Right forelimb (tissue), 1 donor: ENCODE measurements around the gene TOGARAM2.
"Not testable (repeated sequence)": the region's sequence is repeated elsewhere in the genome, so short reads cannot be mapped to it uniquely, and the experiment has no call there.

Source experiments
- DNase-seq: peaks from one replicate; pipeline ENCODE4 v3.0.0-alpha.2; 2018

The TOGARAM2 gene

DNA sequence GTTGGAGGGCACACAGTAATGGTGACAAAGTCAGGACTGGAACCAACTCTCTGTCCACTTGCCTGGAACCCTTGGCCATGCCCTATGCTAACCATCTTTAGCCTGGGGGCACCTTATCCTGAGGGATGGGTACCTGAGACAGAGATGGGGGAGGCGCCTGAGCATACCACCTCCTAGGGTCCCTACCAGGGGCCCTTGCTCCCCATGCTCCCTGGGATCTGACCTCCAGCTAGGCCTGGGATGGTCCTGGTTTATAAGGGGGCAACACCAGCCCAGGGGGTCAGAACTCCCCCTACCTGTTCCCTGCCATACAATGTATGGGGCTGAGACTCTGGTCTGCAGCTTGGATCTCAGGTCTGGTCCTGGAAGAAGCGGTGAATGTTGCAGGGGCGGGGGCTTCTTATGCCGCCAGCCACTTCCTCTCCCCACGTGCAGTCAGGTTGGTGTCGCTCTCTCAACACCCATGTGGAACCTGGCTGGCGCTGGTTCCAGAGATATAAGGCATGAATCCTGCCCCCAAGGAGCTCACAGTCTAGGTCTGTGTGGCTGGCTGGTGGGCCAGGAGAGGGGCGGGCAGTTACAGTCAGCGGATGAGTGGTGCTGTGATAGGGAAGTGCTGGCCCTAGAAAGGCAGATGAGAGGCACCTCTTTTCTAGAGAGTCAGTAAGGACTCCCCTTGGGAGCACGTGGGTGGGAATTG lies 3.8 kb upstream of the TOGARAM2 start:
- DNase-seq, result no peak

DNA sequence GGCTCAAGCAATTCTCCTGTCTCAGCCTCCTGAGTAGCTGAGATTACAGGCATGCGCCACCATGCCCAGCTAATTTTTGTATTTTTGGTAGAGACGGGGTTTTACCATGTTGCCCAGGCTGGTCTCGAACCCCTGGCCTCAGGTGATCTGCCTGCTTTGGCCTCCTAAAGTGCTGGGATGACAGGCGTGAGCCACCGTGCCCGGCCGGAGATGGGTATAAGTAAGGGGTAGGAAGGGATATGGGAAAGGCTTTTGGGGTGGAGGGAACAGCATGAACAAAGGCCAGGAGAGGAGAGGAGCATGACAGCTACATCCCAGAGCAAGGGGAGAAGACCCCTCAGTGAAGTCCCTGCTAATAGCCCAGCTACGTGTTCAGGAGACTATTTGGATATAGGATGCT lies 3.1 kb upstream of the TOGARAM2 start:
- not testable (repeated sequence) for DNase-seq

DNA sequence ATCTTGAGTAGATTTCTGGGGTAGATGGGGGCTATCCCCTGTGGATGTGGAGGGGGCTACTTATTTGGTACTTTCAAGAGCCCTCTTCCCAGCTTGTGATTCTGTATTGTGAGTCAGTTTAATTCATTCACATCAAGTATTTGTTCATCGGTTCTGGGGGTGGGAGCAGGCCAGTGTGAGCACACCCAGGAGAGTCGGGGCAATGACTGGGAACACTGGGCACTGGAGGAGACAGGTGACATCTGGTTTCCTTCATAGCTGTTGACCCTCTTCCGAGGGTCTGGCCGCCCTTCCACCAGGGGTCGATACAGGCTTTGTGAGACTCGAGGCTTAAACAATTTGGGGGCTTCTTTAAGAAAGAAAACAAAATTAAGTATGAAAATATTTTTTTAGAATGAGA lies 2.5 kb upstream of the TOGARAM2 start:
- DNase-seq, result no peak

DNA sequence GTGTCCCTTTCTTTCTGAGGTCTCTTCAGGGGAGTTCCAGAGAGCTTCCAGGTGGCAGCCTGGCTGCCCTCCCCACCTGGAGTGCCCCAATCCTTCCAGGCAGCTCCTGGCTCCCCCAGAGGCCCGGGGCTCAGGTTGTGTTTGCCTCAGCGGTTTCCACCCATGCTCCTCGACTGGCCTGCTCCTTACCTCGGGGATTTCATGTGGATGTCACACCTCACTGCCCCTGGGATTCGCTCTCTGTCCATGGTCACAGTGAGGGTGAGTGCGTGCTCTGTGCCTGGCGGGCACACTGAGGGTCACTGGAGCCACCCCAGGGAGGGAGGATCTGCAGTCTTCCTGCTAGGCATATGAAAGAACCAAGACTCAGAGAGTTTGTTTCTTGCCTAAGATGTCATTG lies 2.1 kb upstream of the TOGARAM2 start:
- no peak for DNase-seq

DNA sequence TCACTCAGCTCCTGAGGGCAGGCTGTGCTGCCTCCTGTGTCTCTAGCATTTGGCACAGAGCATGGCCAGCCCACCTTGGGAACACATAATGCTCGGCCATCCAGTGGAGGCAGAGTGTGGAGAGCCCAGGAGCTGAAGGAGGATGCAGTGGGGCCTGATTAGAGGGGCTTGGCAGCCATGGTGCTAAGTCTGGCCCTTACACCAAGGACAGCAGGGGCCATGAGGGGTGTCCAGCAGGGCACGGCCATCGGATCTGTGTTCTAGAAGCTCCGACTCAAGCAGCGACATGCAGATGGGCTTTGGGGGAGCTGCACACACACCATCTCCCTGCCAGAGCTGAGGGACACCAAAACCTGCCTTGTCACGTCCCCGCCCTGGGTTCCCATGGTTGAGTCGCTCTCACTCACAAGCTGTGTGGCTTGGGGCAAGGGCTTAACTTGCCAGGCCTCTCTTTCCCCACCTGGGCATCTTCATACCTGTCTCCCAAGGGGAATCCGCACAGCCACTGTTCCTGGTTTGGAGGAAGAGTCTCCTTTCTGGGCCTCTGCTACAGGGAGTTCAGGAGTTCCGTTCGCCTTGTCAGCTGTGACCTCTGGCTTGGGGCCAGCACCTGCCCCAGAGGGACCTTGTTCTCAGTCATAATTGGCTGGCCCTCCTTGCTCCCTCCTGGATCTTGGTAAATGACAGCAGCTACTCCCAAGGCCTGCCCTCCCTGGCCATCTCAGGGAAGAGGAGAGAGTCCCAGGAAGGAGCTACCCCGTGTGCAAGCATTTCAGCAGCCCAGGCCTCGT lies 1.3 kb upstream of the TOGARAM2 start:
- DNase-seq, result no peak

DNA sequence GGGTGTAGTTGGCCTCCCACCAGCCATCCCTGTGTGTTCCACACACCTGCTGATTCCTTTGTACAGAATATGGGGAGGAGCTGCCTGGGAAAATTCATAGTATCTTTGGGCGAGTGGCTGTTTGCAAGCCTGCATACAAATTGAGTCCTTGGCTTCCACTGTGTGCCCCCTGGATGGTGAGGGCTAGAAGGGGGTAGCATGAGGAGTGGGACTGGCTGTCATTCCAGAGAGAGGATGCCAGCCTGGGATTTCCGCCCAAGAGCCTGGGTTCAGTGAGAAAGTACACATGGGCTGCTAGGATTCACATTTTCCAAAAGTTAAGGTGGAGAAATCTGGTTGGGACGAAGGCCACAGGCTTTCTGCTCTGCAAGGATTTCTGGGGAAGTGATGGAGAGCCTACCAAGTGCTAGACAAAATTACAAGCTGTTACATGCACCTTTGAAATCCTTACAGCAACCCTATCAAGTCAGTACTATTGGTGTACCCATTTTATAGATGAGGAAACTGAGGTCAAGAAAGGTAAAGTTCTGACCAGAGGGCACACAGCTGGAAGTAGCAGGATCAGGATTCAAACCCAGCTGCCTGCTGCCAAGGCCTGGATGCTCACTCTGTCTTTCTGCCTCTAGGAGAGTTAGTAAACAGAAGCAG lies 606 bp upstream of the TOGARAM2 start:
- DNase-seq, result no peak

DNA sequence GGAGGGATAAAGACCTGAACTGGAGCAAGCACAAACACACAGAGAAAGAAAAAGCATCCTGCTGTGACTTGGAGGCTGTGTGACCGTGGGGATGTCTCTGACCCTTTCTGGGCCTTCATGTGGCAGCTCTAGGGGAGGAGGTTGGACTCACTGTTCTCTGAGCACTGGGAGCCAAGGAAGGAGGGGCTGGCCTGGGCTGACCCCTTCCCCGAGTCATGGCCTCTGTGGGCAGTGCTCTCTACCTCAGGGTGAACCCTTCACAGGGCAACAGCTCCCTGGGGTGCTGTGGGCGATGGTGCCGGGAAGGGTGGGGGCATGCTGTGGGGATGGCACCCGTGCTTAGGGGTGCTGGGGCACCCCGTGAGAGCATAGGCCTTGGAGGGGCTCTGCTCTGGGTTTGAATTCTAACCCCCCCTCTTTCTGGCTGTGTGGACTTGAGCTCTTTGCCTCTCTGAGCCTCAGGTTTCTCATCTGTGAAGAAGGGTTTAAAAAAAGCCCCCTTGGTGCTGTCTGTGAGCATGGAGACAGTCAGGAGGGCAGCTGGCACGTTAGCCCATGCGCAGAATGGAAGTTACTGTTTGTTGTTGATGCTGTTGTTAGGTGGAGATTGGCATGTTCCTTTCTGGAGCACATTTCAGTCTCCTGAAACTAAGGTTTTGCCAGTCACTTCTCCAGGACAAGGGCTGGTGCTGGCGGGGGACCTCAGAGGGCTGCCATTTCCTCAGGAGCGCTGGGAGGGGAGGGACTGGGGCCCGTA lies 700 bp downstream of the TOGARAM2 start:
- DNase-seq, result no peak

DNA sequence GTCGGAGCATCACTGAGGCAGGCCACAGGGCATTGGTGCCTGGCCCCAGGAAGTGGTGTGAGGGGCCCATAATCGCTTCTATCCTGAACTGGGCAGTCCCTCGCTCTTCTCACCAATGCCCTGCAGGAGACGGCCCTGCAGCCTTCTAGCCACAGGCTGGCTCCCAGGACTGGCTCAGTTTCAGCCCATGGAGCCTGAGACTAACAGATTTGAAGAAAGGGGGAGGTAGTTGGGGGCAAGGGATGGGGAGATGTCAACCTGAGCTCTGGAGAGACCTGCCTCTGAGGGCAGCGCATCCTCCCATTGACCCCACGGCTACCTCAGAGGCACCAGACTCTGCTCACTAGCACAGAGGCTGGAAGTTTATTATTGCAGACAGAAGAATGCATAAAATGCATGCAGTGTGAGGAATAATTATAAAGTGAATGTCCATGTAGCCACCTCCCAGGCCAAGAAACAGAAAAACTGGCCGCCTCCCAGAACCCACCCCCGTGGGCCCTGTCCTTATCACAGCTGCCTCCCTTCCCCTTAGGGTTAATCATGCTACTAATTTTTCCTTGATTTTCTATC lies 1.4 kb downstream of the TOGARAM2 start:
- no peak for DNase-seq

DNA sequence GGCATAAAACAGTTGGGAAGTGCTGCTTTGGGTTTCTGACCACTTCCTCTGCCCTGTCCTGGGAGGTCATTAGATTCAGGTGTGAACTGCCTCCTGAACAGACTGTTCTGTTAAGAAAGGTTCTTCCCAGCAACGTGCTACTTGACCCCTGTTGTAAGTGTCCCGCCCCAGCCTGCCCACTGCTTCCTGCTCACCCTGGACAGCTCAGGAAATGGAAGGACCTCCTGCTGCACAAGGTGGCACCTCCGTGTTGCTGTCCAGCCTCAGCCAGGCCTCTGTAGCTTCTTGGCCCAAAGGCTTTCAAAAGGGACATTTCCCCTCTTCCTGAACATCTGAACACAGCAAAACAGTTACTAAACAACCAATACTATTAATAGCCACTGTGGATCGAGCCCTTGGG lies 5.3 kb downstream of the TOGARAM2 start:
- no peak for DNase-seq

DNA sequence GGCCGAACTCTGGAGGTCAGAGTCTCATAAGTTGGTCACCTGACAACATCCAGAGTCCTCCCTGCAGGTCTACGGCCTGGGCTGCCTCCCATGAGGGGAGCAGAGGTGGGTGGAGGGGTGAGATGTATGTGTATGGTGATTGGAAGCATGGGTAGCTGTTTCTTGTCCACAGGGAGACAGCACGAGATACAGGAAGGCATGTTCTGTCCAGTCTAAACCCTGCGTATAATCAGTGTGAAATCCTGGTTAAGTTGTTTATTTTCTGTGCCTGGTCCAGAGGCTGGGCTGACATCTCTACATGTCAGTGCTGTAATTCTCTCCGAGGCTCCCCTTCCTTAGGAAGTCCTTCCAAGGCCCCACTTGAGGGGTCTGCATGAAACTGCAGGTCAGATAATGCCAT lies 8.9 kb downstream of the TOGARAM2 start:
- no peak for DNase-seq

DNA sequence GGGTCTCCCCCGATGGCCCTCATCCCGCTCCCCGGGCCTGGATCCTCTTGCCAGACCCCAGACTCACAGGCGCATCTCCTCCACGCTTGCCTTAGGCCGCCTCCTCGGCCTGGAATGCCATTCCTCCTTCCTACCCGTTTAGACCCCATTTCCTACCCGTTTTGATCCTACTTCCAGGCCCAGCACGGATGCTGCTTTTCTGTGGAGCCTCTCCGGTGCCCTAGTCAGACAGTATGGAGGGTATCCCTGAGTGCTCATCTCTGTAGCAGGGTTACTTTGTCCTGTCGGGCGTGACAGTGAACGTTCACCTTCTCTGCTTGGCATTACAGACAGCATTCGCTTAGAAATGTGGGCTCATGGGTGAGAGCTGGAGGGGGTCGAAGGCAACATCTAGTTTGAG lies 9.3 kb downstream of the TOGARAM2 start:
- no peak for DNase-seq

DNA sequence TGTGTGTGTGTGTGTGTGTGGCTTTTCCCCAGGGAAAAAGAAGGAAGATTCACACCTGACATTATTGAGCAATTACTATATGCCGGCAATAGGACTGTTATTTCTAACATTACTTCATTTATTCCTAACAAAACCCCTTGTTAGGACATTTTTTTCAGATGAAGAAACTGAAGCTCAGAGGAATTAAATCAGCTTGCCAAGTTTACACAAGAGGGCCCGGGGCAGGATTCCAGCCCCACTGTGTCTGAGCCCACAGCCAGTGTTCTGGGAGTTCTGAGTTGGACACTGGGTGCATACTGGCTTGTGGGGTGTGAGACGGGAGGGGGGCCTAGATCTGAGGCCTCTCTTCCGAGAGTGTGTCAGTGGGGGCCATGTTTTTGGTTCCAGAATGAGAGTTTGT lies 9.9 kb downstream of the TOGARAM2 start:
- DNase-seq, result no peak

DNA sequence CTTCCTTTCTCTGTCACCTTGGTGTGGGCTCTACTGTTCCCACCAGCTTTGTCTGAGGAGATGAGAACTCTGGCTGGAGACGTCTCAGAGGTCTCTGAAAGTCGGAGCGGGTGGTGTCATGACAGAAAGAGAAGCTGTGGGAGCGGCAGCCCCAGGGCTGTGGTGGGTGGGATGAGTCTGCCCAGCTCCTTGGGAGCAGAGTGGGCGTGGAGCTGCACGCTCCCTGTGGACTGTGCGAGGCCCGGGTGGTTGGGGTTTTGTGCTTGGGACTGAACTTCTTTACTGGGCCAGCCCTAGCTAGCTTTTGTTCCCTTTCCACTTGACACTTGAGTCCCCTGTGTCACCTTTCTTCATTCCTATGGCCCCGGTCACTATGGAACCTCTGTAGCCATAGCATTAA lies 10.4 kb downstream of the TOGARAM2 start:
- DNase-seq, result no peak

DNA sequence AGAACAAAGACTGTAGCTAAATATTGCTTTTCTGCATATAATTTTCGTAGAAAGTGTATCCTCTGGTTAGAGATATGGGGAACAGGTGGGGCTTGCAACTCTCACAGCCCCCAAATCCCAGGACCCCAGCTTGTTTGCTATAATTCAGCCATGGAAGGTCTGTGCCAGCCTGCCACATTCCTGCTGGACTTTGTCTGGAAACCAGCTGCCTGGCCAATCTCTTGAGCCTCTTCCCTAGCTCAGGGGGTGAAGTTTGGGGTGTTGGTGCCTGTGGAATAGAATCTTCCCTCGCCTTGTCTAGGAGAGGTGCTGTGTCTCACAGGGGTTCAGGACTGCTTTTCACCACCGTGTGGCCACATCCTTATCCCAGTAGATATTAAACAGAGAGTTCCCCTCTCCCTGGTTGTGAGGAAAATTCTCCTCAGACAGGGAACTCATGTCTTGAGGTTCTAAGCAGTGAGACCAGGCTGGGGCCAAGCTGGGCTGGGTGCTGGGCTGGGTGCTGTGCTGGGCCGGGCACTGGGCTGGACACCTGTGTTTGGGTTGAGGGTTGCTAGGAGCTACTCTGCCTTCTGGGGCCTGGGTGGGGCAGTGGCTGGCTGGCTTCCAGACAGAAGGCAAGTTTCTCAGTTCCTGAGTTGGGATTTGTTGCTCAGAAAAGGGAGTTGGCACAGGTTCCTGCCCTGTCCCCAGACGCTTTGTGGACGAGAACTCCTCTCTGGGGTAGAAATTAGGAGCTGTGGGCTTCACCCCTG lies 12.3 kb downstream of the TOGARAM2 start:
- DNase-seq, result no peak

DNA sequence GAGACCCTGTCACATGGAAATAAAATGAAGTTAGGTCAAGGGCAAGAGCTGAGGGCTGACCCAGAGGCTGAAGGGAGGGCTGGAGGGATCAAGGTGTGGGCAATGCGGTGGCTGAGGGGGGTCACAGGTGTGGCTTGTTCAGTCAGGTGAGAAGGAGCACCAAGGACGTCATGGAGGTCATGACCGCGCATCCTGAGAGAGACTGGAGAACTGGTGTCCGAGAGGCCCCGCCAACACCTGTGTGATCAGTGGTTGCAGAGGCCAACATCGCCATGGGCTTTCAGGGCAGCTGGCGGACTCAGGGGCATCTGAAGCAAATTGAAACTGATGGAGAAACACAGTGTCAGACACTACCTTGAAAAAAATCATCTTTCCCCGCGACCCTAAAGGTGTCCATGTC lies 13.0 kb downstream of the TOGARAM2 start:
- no peak for DNase-seq

DNA sequence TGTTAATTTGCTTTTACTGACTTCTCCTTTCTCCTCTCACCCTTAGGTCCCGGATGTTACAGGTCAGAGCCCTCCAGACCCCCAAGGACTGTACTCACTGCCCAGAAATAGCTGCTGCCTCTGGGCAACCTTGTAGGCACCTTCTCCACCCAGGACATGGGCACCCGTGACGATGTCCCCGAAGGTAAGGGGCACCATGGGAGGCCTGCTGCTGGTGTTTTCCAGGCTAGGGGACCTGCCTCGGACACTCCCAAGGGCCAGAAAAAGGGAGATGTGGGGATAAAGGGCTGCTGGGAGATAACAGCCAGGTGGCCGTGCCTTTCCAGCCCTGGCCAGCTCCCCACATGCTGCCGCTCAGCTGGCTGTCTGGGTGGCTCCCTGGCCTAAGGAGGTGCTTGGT lies 13.6 kb downstream of the TOGARAM2 start:
- DNase-seq, result no peak

DNA sequence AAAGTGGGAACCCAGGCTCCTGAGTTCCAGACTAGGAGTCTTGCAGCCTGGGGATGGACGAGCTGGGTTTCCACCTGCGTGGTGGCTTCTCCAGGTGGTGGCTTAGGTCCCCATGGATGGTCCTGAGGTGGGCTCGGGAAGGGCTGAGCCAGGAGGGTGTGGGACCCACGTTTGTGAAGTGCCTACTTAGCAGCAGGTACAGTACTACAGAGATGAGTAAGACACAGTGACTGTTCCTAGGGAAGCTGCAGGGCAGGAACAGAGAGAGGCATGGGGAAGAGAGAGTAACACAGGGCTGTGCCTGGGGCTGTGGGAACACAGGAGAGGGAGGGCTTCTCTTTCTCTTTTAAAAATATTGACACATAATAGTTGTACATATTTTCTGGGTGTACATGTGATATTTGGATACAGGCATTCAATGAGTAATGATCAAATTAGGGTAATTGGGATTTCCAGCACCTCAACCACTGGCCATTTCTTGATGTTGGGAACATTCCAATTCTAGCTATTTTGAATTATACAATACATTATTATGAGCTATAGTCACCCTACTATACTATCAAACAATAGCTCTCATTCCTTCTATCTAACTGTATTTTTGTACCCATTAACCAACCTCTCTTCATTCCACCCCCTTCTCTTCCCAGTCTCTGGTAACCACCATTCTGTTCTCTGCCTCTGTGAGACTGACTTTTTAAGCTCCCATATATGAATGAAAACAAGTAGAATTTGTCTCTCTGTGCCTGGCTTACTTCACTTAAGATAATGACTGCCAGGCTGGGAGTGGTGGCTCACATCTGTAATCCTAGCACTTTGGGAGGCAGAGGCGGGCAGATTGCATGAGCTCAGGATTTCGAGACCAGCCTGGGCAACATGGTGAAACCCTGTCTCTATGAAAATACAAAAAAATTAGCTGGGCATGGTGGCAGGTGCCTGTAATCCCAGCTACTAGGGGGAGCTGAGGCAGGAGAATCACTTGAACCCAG lies 15.0 kb downstream of the TOGARAM2 start:
- DNase-seq, result no peak

DNA sequence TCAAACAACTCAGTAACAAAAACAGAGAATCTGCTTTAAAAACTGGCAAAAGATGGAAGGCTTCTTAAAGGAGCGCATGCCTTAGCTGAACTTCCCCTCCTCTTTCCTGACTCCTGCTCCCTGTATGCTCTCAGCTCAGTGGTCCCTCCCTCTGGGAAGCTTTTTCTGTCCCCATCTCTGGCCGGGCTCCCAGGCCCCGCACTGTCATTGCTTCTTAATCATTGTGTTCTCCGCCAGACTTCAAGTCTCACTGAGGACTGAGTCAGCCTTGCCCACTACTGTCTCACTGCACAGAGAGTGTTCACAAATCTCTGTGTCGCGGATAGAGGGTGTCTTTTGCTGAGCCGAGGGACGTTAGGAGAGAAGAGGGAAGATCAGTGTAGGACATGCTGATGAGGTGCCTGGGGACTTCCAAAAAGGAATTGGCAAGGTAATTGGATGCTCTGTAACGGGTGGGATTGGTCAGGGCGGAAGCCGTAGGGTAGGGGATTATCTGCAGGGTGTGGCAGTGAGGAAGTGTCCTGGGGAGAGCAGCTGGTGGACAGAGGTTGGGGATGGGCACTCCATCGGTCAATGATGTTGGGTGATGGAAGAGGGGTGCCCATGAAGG lies 16.2 kb downstream of the TOGARAM2 start:
- no peak for DNase-seq

DNA sequence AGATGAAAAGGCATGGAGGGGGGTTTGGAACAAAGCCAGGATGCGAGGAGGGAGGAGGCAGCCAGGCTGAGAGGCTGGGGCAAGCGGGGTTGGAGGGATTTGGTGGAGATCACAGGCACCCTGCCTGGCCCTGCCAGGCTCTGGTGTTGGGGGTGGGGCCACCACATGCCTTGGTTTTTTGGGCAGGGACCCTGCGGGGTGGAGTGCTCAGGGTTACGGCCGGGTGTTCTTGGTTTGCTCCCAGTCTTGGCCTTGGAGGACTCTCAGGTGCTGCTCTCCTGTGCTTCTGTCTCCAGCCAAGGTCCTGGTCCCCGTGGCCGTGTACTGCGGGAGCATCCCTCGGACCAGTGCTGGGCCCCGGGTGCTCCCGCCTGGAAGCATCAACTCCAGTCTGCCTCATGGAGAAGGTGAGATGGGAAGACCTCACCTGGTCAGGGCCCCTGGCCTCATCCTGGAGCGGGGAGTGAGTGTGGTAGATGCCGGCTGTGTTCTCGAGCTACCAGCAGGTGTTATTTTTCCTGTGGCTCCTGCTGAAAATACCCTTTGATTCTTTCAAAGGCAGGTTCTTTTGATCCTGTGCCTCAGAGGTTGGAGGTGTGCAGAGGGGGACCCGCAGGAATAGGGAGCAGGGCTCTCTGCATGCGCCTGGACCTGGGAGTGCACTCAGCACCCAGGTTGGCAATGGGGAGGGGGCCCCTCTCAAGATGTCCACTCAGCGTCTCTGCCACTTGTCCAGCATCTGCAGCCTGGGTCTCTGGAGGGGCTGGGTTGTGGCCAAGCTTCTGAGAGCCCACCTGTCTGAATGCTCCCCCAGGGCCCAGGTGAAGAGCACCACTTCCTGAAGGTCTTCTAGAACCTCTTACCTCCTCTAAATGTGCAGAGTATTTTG lies 17.0 kb downstream of the TOGARAM2 start:
- DNase-seq, result no peak
